ENCODE results near the gene PACRG. TPM values are rescaled to one million over a fixed set of nuclear protein-coding genes. Genes with fewer than 3 reads are reported as not detected.

The PACRG gene
- polyA plus RNA-seq, 3 donors = not detected

- no peak overlapping the region for H3K27ac ChIP-seq (ENCODE audit: low read depth in 1 of 2, low read length in 2 of 2)
- no peak overlapping the region for H3K27ac Mint-ChIP-seq
- no peak overlapping the region for H3K9ac ChIP-seq (ENCODE audit: insufficient read depth, low read length, poor library complexity, severe bottlenecking)
- peaks cover 5 to 19% of the 10 kb centered on the region in 2 donors for H3K9me3 ChIP-seq (replicated peaks in 1 of 2; ENCODE audit: control insufficient read depth in 1 of 2, insufficient read depth in 1 of 2, low read length in 2 of 2)
- H3K36me3 ChIP-seq (replicated peaks in 1 of 2; ENCODE audit: control insufficient read depth in 1 of 2, insufficient read depth in 2 of 2, low read length in 2 of 2) = no peaks in the 10 kb centered on the region
- no peaks in the 10 kb centered on the region for H4K20me1 ChIP-seq (ENCODE audit: insufficient read depth, low read length)
- H3K27me3 Mint-ChIP-seq (ENCODE audit: low read depth in 3 of 3) = peaks cover 0 to 1% (median 0%) of the 10 kb centered on the region in 3 donors
- H3K4me1 Mint-ChIP-seq = no peaks in the 10 kb centered on the region
- no peak overlapping the region for H2AFZ ChIP-seq (ENCODE audit: insufficient read depth, low read depth, low read length, poor library complexity, severe bottlenecking)
- no peaks in the 10 kb centered on the region for H3K36me3 Mint-ChIP-seq
- TF ChIP-seq CTCF (IDR thresholded peaks at IDR 0.05) = no peak
- H3K4me3 ChIP-seq (replicated peaks in 1 of 3; ENCODE audit: low read depth in 2 of 3, low read length in 3 of 3) = no peak overlapping the region
- intact Hi-C loops (cut with micrococcal nuclease) = no loop called here
- no peak overlapping the region for H3K4me2 ChIP-seq (replicated peaks; ENCODE audit: extremely low read depth, low read length, poor library complexity, severe bottlenecking)
- DNase-seq = no peak
- no peaks in the 10 kb centered on the region for H3K79me2 ChIP-seq (ENCODE audit: insufficient read depth, low read length)
- H3K4me3 Mint-ChIP-seq = no peak overlapping the region
- H3K27me3 ChIP-seq (ENCODE audit: control insufficient read depth in 2 of 2, insufficient read depth in 2 of 2, low read length in 2 of 2) = no peaks in the 10 kb centered on the region
- 79% methylated on average over 2 of the region's 6 CpGs for WGBS (ENCODE audit: insufficient coverage)
- peaks cover 1 to 10% (median 7%) of the 10 kb centered on the region in 7 donors for H3K9me3 Mint-ChIP-seq
- H3K4me1 ChIP-seq (ENCODE audit: control insufficient read depth in 1 of 2, insufficient read depth in 2 of 2, low read length in 2 of 2) = no peaks in the 10 kb centered on the region
These were observed 97.8 kb downstream of the PACRG start for GRCh38 chr6:162825597-162825996.

- Mint-ChIP-seq H3K36me3 (no peaks in the 10 kb centered on the region), H3K9me3 (peaks cover 4 to 11% (median 6%) of the 10 kb centered on the region in 7 donors), H3K4me3 (no peak overlapping the region), H3K4me1 (no peaks in the 10 kb centered on the region), H3K27me3 (ENCODE audit: low read depth in 3 of 3) (peaks cover 0 to 1% (median 0%) of the 10 kb centered on the region in 3 donors), H3K27ac (no peak overlapping the region)
- no peaks in the 10 kb centered on the region for H3K79me2 ChIP-seq (ENCODE audit: insufficient read depth, low read length)
- no peaks in the 10 kb centered on the region for H3K4me1 ChIP-seq (ENCODE audit: control insufficient read depth in 1 of 2, insufficient read depth in 2 of 2, low read length in 2 of 2)
- WGBS (ENCODE audit: insufficient coverage) = no CpG with 5 or more reads among the region's 8 CpGs
- H3K9me3 ChIP-seq (replicated peaks in 1 of 2; ENCODE audit: control insufficient read depth in 1 of 2, insufficient read depth in 1 of 2, low read length in 2 of 2) = peaks cover 0 to 13% of the 10 kb centered on the region in 2 donors
- H4K20me1 ChIP-seq (ENCODE audit: insufficient read depth, low read length) = no peaks in the 10 kb centered on the region
- H3K4me3 ChIP-seq (replicated peaks in 1 of 3; ENCODE audit: low read depth in 2 of 3, low read length in 3 of 3) = no peak overlapping the region
- H2AFZ ChIP-seq (ENCODE audit: insufficient read depth, low read depth, low read length, poor library complexity, severe bottlenecking) = no peak overlapping the region
- no peak overlapping the region for H3K27ac ChIP-seq (ENCODE audit: low read depth in 1 of 2, low read length in 2 of 2)
- TF ChIP-seq CTCF (IDR thresholded peaks at IDR 0.05) = no peak
- intact Hi-C loops (cut with micrococcal nuclease) = no loop called here
- H3K4me2 ChIP-seq (replicated peaks; ENCODE audit: extremely low read depth, low read length, poor library complexity, severe bottlenecking) = no peak overlapping the region
- no peak overlapping the region for H3K9ac ChIP-seq (ENCODE audit: insufficient read depth, low read length, poor library complexity, severe bottlenecking)
- no peaks in the 10 kb centered on the region for H3K36me3 ChIP-seq (replicated peaks in 1 of 2; ENCODE audit: control insufficient read depth in 1 of 2, insufficient read depth in 2 of 2, low read length in 2 of 2)
- no peaks in the 10 kb centered on the region for H3K27me3 ChIP-seq (ENCODE audit: control insufficient read depth in 2 of 2, insufficient read depth in 2 of 2, low read length in 2 of 2)
- DNase-seq = no peak
These were observed 101.4 kb downstream of the PACRG start for GRCh38 chr6:162829013-162829742.
